SJSA1 (cell line): ENCODE results near the gene FCHSD1. TPM values are rescaled to one million over a fixed set of nuclear protein-coding genes. Genes with fewer than 3 reads are reported as not detected.
A peak's percentile ranks its signal among the peaks of the same experiment; 100 is the strongest.

Experiments used
- DNase-seq, 2 experiments: peaks; one replicate each; pipeline ENCODE4 v3.0.0-alpha.2; 2015 to 2020; ENCODE audit warnings: low spot score in 2 of 2, low read depth in 1 of 2
- H3K27ac ChIP-seq: fragments of 250-450 bp; sonication (Bioruptor Pico); 2 replicates; pipeline ENCODE4 v1.5.1; 2020; ENCODE audit warnings: mild to moderate bottlenecking, moderate library complexity
- H3K27me3 ChIP-seq: fragments of 250-450 bp; sonication (Bioruptor Pico); replicated peaks from 2 replicates; pipeline ENCODE4 v1.5.1; 2020; ENCODE audit warnings: mild to moderate bottlenecking, moderate library complexity
- H3K36me3 ChIP-seq: fragments of 250-450 bp; sonication (Bioruptor Pico); 2 replicates; pipeline ENCODE4 v1.5.1; 2020; ENCODE audit warnings: mild to moderate bottlenecking
- H3K4me1 ChIP-seq: fragments of 250-450 bp; sonication (Bioruptor Pico); replicated peaks from 2 replicates; pipeline ENCODE4 v1.6.1; 2021; ENCODE audit warnings: mild to moderate bottlenecking
- H3K4me3 ChIP-seq: fragments of 250-450 bp; sonication (Bioruptor Pico); 2 replicates; pipeline ENCODE4 v1.5.1; 2020; ENCODE audit warnings: mild to moderate bottlenecking
- H3K9me3 ChIP-seq: fragments of 250-450 bp; sonication (Bioruptor Pico); replicated peaks from 2 replicates; pipeline ENCODE4 v1.5.1; 2020; ENCODE audit warnings: mild to moderate bottlenecking
- total RNA-seq: library from RNA; depleted of rRNA; stranded (reverse); fragments of >200 nt; shearing (Covaris generic); gene quantifications from 2 replicates; pipeline ENCODE4 v1.2.3, GENCODE V29; 2014

FCHSD1 gene
- total RNA-seq, 1 experiment from 2014 or later = 33.2 TPM

- Histone ChIP-seq H3K27ac (no peak overlapping the region), H3K4me1 (peaks cover 23% of the 10 kb centered on the region), H3K36me3 (peaks cover 56% of the 10 kb centered on the region), H3K27me3 (no peaks in the 10 kb centered on the region), H3K9me3 (no peaks in the 10 kb centered on the region), H3K4me3 (no peak overlapping the region)
- DNase-seq = no peak
Measured at GRCh38 chr5:141633871-141634561, 17.2 kb downstream of the FCHSD1 start.

GRCh38 chr5:141632650-141633049 is 18.6 kb downstream of the FCHSD1 start:
- Histone ChIP-seq H3K4me3 (no peak overlapping the region), H3K27ac (no peak overlapping the region), H3K36me3 (peaks cover 70% of the 10 kb centered on the region), H3K27me3 (no peaks in the 10 kb centered on the region), H3K4me1 (peaks cover 16% of the 10 kb centered on the region), H3K9me3 (no peaks in the 10 kb centered on the region)
- peak in 1 of 2 experiments; percentile 19 for DNase-seq

GRCh38 chr5:141630570-141631140 is 20.6 kb downstream of the FCHSD1 start:
- Histone ChIP-seq H3K27me3 (no peaks in the 10 kb centered on the region), H3K9me3 (no peaks in the 10 kb centered on the region), H3K4me3 (no peak overlapping the region), H3K27ac (no peak overlapping the region), H3K36me3 (peaks cover 83% of the 10 kb centered on the region), H3K4me1 (peaks cover 4% of the 10 kb centered on the region)
- peak in 1 of 2 experiments; percentile 23 for DNase-seq

GRCh38 chr5:141628175-141628788 is 22.9 kb downstream of the FCHSD1 start:
- Histone ChIP-seq H3K27me3 (no peaks in the 10 kb centered on the region), H3K27ac (no peak overlapping the region), H3K36me3 (peaks cover 85% of the 10 kb centered on the region), H3K4me1 (peaks cover 5% of the 10 kb centered on the region), H3K9me3 (no peaks in the 10 kb centered on the region), H3K4me3 (no peak overlapping the region)
- DNase-seq = peak in 1 of 2 experiments; percentile 18

GRCh38 chr5:141623611-141624010 is 27.6 kb downstream of the FCHSD1 start:
- H3K36me3 ChIP-seq = peaks cover 91% of the 10 kb centered on the region
- DNase-seq = peak in 1 of 2 experiments; percentile 24

GRCh38 chr5:141623186-141623585 is 28.0 kb downstream of the FCHSD1 start:
- peaks cover 89% of the 10 kb centered on the region for H3K36me3 ChIP-seq
- no peak overlapping the region for H3K27ac ChIP-seq
- DNase-seq = peak; percentile 24 to 53
- no peaks in the 10 kb centered on the region for H3K9me3 ChIP-seq
- H3K27me3 ChIP-seq = no peaks in the 10 kb centered on the region
- no peak overlapping the region for H3K4me3 ChIP-seq
- peaks cover 13% of the 10 kb centered on the region for H3K4me1 ChIP-seq

More at GRCh38 chr5:141623611-141624010, 27.6 kb downstream of the FCHSD1 start:
- Histone ChIP-seq H3K27ac (no peak overlapping the region), H3K4me3 (no peak overlapping the region), H3K27me3 (no peaks in the 10 kb centered on the region), H3K4me1 (peaks cover 13% of the 10 kb centered on the region), H3K9me3 (no peaks in the 10 kb centered on the region)

GRCh38 chr5:141618804-141619554 is 32.2 kb downstream of the FCHSD1 start, which contains the start of gene DIAPH1:
Gene DIAPH1, minus strand, starts transcription at chr5:141619000. Its CDS starts 86 bp downstream, at chr5:141618914.
- no peaks in the 10 kb centered on the region for H3K27me3 ChIP-seq
- DNase-seq = peak; percentile 97 to 99
- H3K36me3 ChIP-seq = peaks cover 67% of the 10 kb centered on the region

GRCh38 chr5:141618030-141618803 is 33.0 kb downstream of the FCHSD1 start:
- Histone ChIP-seq H3K4me3 (peak overlapping the region; percentile 89), H3K27ac (peak overlapping the region; percentile 72), H3K4me1 (peaks cover 19% of the 10 kb centered on the region), H3K36me3 (peaks cover 60% of the 10 kb centered on the region), H3K9me3 (no peaks in the 10 kb centered on the region), H3K27me3 (no peaks in the 10 kb centered on the region)
- peak; percentile 58 to 78 for DNase-seq

More at GRCh38 chr5:141618804-141619554, 32.2 kb downstream of the FCHSD1 start, which contains the start of gene DIAPH1:
- H3K27ac ChIP-seq = peak within 1 kb of the TSS; percentile 72
- peak within 1 kb of the TSS; percentile 89 for H3K4me3 ChIP-seq
- peaks cover 25% of the 10 kb centered on the region for H3K4me1 ChIP-seq
- no peaks in the 10 kb centered on the region for H3K9me3 ChIP-seq

GRCh38 chr5:141617682-141618029 is 33.6 kb downstream of the FCHSD1 start:
- DNase-seq = peak; percentile 41 to 48
- no peaks in the 10 kb centered on the region for H3K27me3 ChIP-seq
- H3K4me3 ChIP-seq = peak overlapping the region; percentile 89
- peaks cover 54% of the 10 kb centered on the region for H3K36me3 ChIP-seq
- H3K27ac ChIP-seq = peak overlapping the region; percentile 72; the same call in 1 of the 2 replicates
- peaks cover 16% of the 10 kb centered on the region for H3K4me1 ChIP-seq
- no peaks in the 10 kb centered on the region for H3K9me3 ChIP-seq

GRCh38 chr5:141617128-141617527 is 34.1 kb downstream of the FCHSD1 start:
- Histone ChIP-seq H3K9me3 (no peaks in the 10 kb centered on the region), H3K36me3 (peaks cover 50% of the 10 kb centered on the region), H3K27ac (no peak overlapping the region), H3K4me3 (no peak overlapping the region; the same call in 1 of the 2 replicates), H3K27me3 (no peaks in the 10 kb centered on the region), H3K4me1 (peaks cover 16% of the 10 kb centered on the region)
- peak in 1 of 2 experiments; percentile 13 for DNase-seq

GRCh38 chr5:141615991-141616720 is 35.1 kb downstream of the FCHSD1 start:
- Histone ChIP-seq H3K4me1 (peaks cover 16% of the 10 kb centered on the region), H3K27me3 (no peaks in the 10 kb centered on the region), H3K27ac (no peak overlapping the region), H3K36me3 (peaks cover 40% of the 10 kb centered on the region), H3K9me3 (no peaks in the 10 kb centered on the region), H3K4me3 (no peak overlapping the region)
- DNase-seq = no peak

GRCh38 chr5:141613344-141613743 is 37.9 kb downstream of the FCHSD1 start:
- Histone ChIP-seq H3K27me3 (no peaks in the 10 kb centered on the region), H3K36me3 (peaks cover 16% of the 10 kb centered on the region), H3K4me1 (peaks cover 12% of the 10 kb centered on the region), H3K4me3 (no peak overlapping the region), H3K9me3 (no peaks in the 10 kb centered on the region), H3K27ac (no peak overlapping the region)
- no peak for DNase-seq
